Renal pelvis (tissue), 3 donors: Measurements from ENCODE around the gene MRPS6. TPM values are rescaled to one million over a fixed set of nuclear protein-coding genes. Genes with fewer than 3 reads are reported as not detected.

Source experiments
- polyA plus RNA-seq, 3 donors: library from polyadenylated mRNA; unstranded; fragments of 120-200 nt; gene quantifications; one replicate each; pipeline ENCODE4 v1.2.1, GENCODE V29; 2013; ENCODE audit not compliant: insufficient read length in 3 of 3

The MRPS6 gene
- polyA plus RNA-seq, 3 donors, result 110 to 125 (median 124) TPM

Other genes starting within 250 kb of the MRPS6 start
- gene ATP5PO, start 157.8 kb upstream of the MRPS6 start, polyA plus RNA-seq, result 100 to 1,000 TPM; 311 to 408 (median 354) TPM
- 10 to 100 TPM; 34.9 to 44.8 (median 37.4) TPM for gene SLC5A3, start within 50 bp of the MRPS6 start, polyA plus RNA-seq